SK-N-MC (cell line): ENCODE results near the gene CFAP74.

Source experiments
- DNase-seq: peaks from one replicate; pipeline ENCODE4 v3.0.0-alpha.2; 2011; ENCODE audit warnings: low read depth, low spot score
- H3K27ac ChIP-seq: fragments of 200-600 bp; sonication (generic); 2 replicates; pipeline ENCODE4 v1.5.1; 2016; ENCODE audit warnings: mixed run types
- H3K36me3 ChIP-seq: fragments of 200-600 bp; sonication (generic); 2 replicates; pipeline ENCODE4 v1.6.1; 2017; ENCODE audit warnings: antibody characterized with exemption, low read length, mixed read lengths; ENCODE audit not compliant: insufficient read depth
- H3K4me3 ChIP-seq: fragments of 200-600 bp; sonication (generic); 2 replicates; pipeline ENCODE4 v1.5.1; 2016
- H3K9ac ChIP-seq: fragments of 200-600 bp; sonication (generic); 2 replicates; pipeline ENCODE4 v1.8.0; 2017; ENCODE audit warnings: mixed run types, mixed read lengths; ENCODE audit not compliant: insufficient read length
- H3K9me3 ChIP-seq: fragments of 200-600 bp; sonication (generic); 2 replicates; pipeline ENCODE4 v1.6.1; 2017; ENCODE audit warnings: low read depth, mild to moderate bottlenecking, antibody characterized with exemption, low read length, moderate library complexity, mixed read lengths
- EZH2 ChIP-seq: fragments of 200-600 bp; sonication (generic); IDR thresholded peaks from one replicate; pipeline ENCODE4 v1.6.1; 2017; ENCODE audit warnings: antibody characterized with exemption
- FOXP2 ChIP-seq: optimal IDR thresholded peaks from 2 replicates; pipeline ENCODE3; 2011; ENCODE audit warnings: mild to moderate bottlenecking, moderate library complexity; ENCODE audit not compliant: insufficient read depth; ENCODE audit errors: extremely low read length, control extremely low read depth
- POLR2AphosphoS5 ChIP-seq: IDR thresholded peaks from 2 replicates; pipeline ENCODE4 v1.6.1; 2012; ENCODE audit warnings: mild to moderate bottlenecking, low read depth, low read length, borderline replicate concordance

The CFAP74 gene

DNA sequence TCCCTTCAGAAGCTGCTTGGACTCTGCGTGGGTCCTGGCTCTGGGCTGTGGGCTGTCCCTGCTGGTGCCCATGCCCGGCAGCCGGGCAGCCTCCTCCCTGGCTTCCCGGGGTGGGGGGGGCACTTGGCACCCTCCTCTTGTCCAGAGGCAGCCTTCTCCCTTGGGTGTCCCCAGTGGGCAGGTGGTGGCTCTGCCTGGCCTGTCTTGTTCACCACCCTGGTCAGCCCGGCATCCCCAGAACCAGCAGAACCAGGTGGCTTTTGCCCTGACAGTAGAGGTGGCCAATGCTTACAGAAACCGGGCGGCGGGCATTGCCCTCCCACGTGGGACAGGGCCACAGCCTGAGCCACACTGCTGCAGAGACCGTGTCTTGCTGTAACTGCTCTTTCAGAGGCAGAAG, 38.0 kb downstream of the CFAP74 start:
- H3K9me3 ChIP-seq: no peaks in the 10 kb centered on the region
- no peaks in the 10 kb centered on the region for H3K36me3 ChIP-seq
- TF ChIP-seq FOXP2: no peak
- TF ChIP-seq EZH2: no peak
- no peak for TF ChIP-seq POLR2AphosphoS5
- DNase-seq: no peak
- H3K4me3 ChIP-seq: no peak overlapping the region
- no peak overlapping the region for H3K27ac ChIP-seq
- no peak overlapping the region for H3K9ac ChIP-seq

GRCh38 chr1:1964811-1965210, 38.8 kb downstream of the CFAP74 start:
- Histone ChIP-seq H3K4me3 (no peak overlapping the region), H3K27ac (no peak overlapping the region), H3K9me3 (no peaks in the 10 kb centered on the region), H3K9ac (no peak overlapping the region), H3K36me3 (no peaks in the 10 kb centered on the region)
- TF ChIP-seq EZH2 (no peak), FOXP2 (no peak)
- DNase-seq: no peak

DNA sequence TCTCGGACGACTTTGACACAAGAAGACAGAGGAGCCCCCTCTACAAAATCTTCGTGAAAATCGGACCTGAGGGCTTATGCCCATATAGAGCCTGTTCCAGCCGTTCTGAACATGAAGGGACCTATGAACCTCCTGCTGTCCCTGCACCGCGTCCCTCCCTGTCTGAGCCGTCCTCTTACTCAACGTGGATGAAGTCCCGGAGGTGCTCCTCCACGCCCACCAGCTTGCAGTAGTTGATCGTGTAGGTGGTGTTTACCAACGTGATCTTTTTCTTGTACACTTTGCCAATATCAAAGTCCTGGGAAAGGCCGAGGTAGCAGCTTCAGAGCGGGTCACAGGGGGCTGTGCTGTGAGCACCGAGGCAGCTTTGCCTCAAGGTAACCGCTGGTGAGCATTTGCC, 40.0 kb downstream of the CFAP74 start:
- Histone ChIP-seq H3K4me3 (no peak overlapping the region), H3K27ac (no peak overlapping the region), H3K9me3 (no peaks in the 10 kb centered on the region), H3K9ac (no peak overlapping the region), H3K36me3 (no peaks in the 10 kb centered on the region)
- DNase-seq: no peak
- TF ChIP-seq EZH2: no peak
- TF ChIP-seq POLR2AphosphoS5: no peak
- TF ChIP-seq FOXP2: no peak

GRCh38 chr1:1962752-1963151, 40.8 kb downstream of the CFAP74 start:
- Histone ChIP-seq H3K4me3 (no peak overlapping the region), H3K9ac (no peak overlapping the region), H3K27ac (no peak overlapping the region), H3K36me3 (no peaks in the 10 kb centered on the region), H3K9me3 (no peaks in the 10 kb centered on the region)
- DNase-seq: no peak
- TF ChIP-seq EZH2 (no peak), POLR2AphosphoS5 (no peak), FOXP2 (no peak)

GRCh38 chr1:1960480-1961196, 42.9 kb downstream of the CFAP74 start:
- Histone ChIP-seq H3K36me3 (no peaks in the 10 kb centered on the region), H3K9ac (no peak overlapping the region), H3K4me3 (no peak overlapping the region), H3K27ac (no peak overlapping the region), H3K9me3 (no peaks in the 10 kb centered on the region)
- no peak for DNase-seq
- TF ChIP-seq FOXP2 (no peak), EZH2 (no peak)

DNA sequence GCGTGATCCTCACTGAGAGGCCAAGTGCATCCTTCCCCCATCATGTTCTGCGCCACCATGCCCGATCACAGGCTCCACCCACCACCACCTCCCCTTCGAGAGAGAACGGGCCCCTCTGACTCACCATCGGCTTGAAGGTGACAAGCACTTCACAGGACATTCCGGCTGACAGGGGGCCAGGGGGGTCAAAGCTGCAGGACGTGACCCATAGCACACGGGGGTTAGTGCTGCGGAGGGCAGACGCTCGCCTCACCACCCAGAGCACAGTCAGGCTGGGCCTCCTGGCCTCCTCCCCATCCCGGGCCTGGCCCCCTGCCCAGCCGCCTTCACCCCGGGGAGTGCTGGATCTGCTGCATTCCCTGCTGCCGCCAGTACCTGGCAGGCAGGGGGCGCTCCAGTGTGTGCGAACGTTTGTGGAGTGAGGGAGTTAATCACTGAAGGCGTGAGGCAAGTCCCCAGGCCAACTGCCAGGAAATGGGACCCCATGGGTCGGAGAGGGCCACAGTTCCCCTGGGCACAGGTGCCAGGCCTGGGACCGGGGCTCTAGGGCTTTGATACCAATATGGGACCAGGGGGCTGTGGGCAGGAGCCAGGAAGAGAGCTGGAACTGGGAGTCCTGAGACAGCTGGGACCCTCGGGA, 43.6 kb downstream of the CFAP74 start:
- Histone ChIP-seq H3K9me3 (no peaks in the 10 kb centered on the region), H3K27ac (no peak overlapping the region), H3K36me3 (no peaks in the 10 kb centered on the region), H3K9ac (no peak overlapping the region), H3K4me3 (no peak overlapping the region)
- no peak for TF ChIP-seq POLR2AphosphoS5
- no peak for TF ChIP-seq FOXP2
- no peak for TF ChIP-seq EZH2
- DNase-seq: no peak

GRCh38 chr1:1959459-1959839, 44.1 kb downstream of the CFAP74 start:
- TF ChIP-seq FOXP2: no peak
- TF ChIP-seq EZH2: no peak
- no peak for TF ChIP-seq POLR2AphosphoS5
- H3K9me3 ChIP-seq: no peaks in the 10 kb centered on the region
- H3K9ac ChIP-seq: no peak overlapping the region
- no peak overlapping the region for H3K27ac ChIP-seq
- H3K4me3 ChIP-seq: no peak overlapping the region
- no peak for DNase-seq
- H3K36me3 ChIP-seq: no peaks in the 10 kb centered on the region

- Histone ChIP-seq H3K4me3 (no peak overlapping the region), H3K9ac (no peak overlapping the region), H3K36me3 (no peaks in the 10 kb centered on the region), H3K27ac (no peak overlapping the region), H3K9me3 (no peaks in the 10 kb centered on the region)
- no peak for DNase-seq
- TF ChIP-seq POLR2AphosphoS5: no peak
- TF ChIP-seq FOXP2: no peak
- TF ChIP-seq EZH2: no peak
These were observed 45.5 kb downstream of the CFAP74 start for GRCh38 chr1:1958071-1958541.
